22Rv1 (cell line): ENCODE data around the gene HYAL2.

Experiments used
- CTCF ChIP-seq: fragments of 450-650 bp; IDR thresholded peaks from 2 replicates; pipeline ENCODE4 v1.5.1; 2017; ENCODE audit warnings: mild to moderate bottlenecking
- ZFX ChIP-seq: fragments of 450-650 bp; IDR thresholded peaks from 2 replicates; pipeline ENCODE4 v1.6.1; 2017; ENCODE audit warnings: antibody characterized with exemption, borderline replicate concordance

- no peak for TF ChIP-seq CTCF
- no peak for TF ChIP-seq ZFX
Measured at GRCh38 chr3:50336452-50337174, 14.1 kb upstream of the HYAL2 start.
